GM23338 (cell line): ENCODE results near the gene SIRT7. TPM values are rescaled to one million over a fixed set of nuclear protein-coding genes. Genes with fewer than 3 reads are reported as not detected.

Experiments
- ATAC-seq: fragments of 200-7000 bp; cut with Tn5 transposase; 3 replicates; pipeline ENCODE4 v1.9.1; 2020
- DNase-seq: peaks from one replicate; pipeline ENCODE4 v3.0.0-alpha.2; 2015; ENCODE audit warnings: low spot score
- H2AFZ ChIP-seq: fragments of 200-600 bp; sonication (generic); 2 replicates; pipeline ENCODE4 v1.8.0; 2016; ENCODE audit warnings: antibody characterized with exemption, mild to moderate bottlenecking, moderate library complexity
- H3F3A ChIP-seq: fragments of 200-600 bp; sonication (generic); replicated peaks from 2 replicates; pipeline ENCODE4 v1.8.0; 2017; ENCODE audit warnings: antibody characterized with exemption, mixed run types, low read depth
- H3K27ac ChIP-seq: fragments of 200-600 bp; sonication (generic); 2 replicates; pipeline ENCODE4 v1.6.1; 2016; ENCODE audit warnings: low read depth
- H3K27me3 ChIP-seq: fragments of 200-600 bp; sonication (generic); 2 replicates; pipeline ENCODE4 v1.8.0; 2016; ENCODE audit warnings: mild to moderate bottlenecking, mixed run types, moderate library complexity; ENCODE audit not compliant: insufficient read depth
- H3K36me3 ChIP-seq: fragments of 200-600 bp; sonication (generic); 2 replicates; pipeline ENCODE4 v1.8.0; 2016; ENCODE audit warnings: mild to moderate bottlenecking; ENCODE audit not compliant: insufficient read depth
- H3K4me1 ChIP-seq: fragments of 200-600 bp; sonication (generic); 2 replicates; pipeline ENCODE4 v1.8.0; 2016; ENCODE audit warnings: mild to moderate bottlenecking, moderate library complexity; ENCODE audit not compliant: insufficient read depth
- H3K4me2 ChIP-seq: fragments of 200-600 bp; sonication (generic); 2 replicates; pipeline ENCODE4 v1.7.1; 2017; ENCODE audit warnings: mixed run types
- H3K4me3 ChIP-seq: fragments of 200-600 bp; sonication (generic); 2 replicates; pipeline ENCODE4 v1.6.1; 2016; ENCODE audit warnings: mixed run types
- H3K79me2 ChIP-seq: fragments of 200-600 bp; sonication (generic); replicated peaks from 2 replicates; pipeline ENCODE4 v1.8.0; 2017; ENCODE audit warnings: mild to moderate bottlenecking; ENCODE audit not compliant: insufficient read depth
- H3K9me2 ChIP-seq: fragments of 200-600 bp; sonication (generic); 2 replicates; pipeline ENCODE4 v1.8.0; 2017; ENCODE audit not compliant: insufficient read depth
- H4K20me1 ChIP-seq: fragments of 200-600 bp; sonication (generic); replicated peaks from 2 replicates; pipeline ENCODE4 v1.8.0; 2017; ENCODE audit warnings: mild to moderate bottlenecking; ENCODE audit not compliant: insufficient read depth
- H3K27ac Mint-ChIP-seq: 2 replicates; pipeline ENCODE4 v1.8.0; 2020; ENCODE audit warnings: inconsistent platforms, mild to moderate bottlenecking, moderate library complexity, mixed read lengths
- H3K27me3 Mint-ChIP-seq: 3 replicates; pipeline ENCODE4 v1.8.0; 2022; ENCODE audit warnings: low read depth, mild to moderate bottlenecking, moderate library complexity, mixed read lengths, inconsistent platforms; ENCODE audit not compliant: insufficient read depth, poor library complexity
- H3K36me3 Mint-ChIP-seq: 3 replicates; pipeline ENCODE4 v1.8.0; 2021; ENCODE audit warnings: low read depth, mild to moderate bottlenecking, inconsistent platforms, moderate library complexity, mixed read lengths
- H3K4me1 Mint-ChIP-seq: 3 replicates; pipeline ENCODE4 v1.8.0; 2020; ENCODE audit warnings: mild to moderate bottlenecking, inconsistent platforms, mixed read lengths
- H3K4me3 Mint-ChIP-seq: 3 replicates; pipeline ENCODE4 v1.8.0; 2021; ENCODE audit warnings: moderate library complexity, mild to moderate bottlenecking, inconsistent platforms, mixed read lengths
- H3K9me3 Mint-ChIP-seq: 3 replicates; pipeline ENCODE4 v1.8.0; 2020; ENCODE audit warnings: moderate library complexity, mild to moderate bottlenecking, inconsistent platforms, mixed read lengths
- CREB1 ChIP-seq: fragments of 250-450 bp; sonication (Bioruptor Pico); IDR thresholded peaks from 2 replicates; pipeline ENCODE4 v1.5.0; 2020; ENCODE audit warnings: low read depth, mild to moderate bottlenecking, moderate library complexity
- EZH2 ChIP-seq: fragments of 200-600 bp; sonication (generic); IDR thresholded peaks from one replicate; pipeline ENCODE4 v1.8.0; 2017; ENCODE audit warnings: antibody characterized with exemption, mild to moderate bottlenecking, low read depth; ENCODE audit not compliant: unreplicated experiment
- EZH2phosphoT487 ChIP-seq: fragments of 200-600 bp; sonication (generic); IDR thresholded peaks from one replicate; pipeline ENCODE4 v1.8.1; 2018; ENCODE audit warnings: antibody characterized with exemption; ENCODE audit not compliant: unreplicated experiment
- JUNB ChIP-seq: IDR thresholded peaks from one replicate; pipeline ENCODE4 v1.6.1; 2016; ENCODE audit warnings: antibody characterized with exemption; ENCODE audit not compliant: unreplicated experiment
- NANOG ChIP-seq: IDR thresholded peaks from 2 replicates; pipeline ENCODE4 v1.6.1; 2016; ENCODE audit warnings: antibody characterized with exemption, borderline replicate concordance
- POLR2AphosphoS5 ChIP-seq: IDR thresholded peaks from 2 replicates; pipeline ENCODE4 v1.6.1; 2016; ENCODE audit warnings: antibody characterized with exemption, low read depth
- STAT1 ChIP-seq: IDR thresholded peaks from one replicate; pipeline ENCODE4 v1.6.1; 2016; ENCODE audit warnings: antibody characterized with exemption; ENCODE audit not compliant: unreplicated experiment
- ZNF114 ChIP-seq: fragments of 250-450 bp; sonication (Bioruptor Pico); IDR thresholded peaks from 2 replicates; pipeline ENCODE4 v1.5.0; 2020; ENCODE audit warnings: mild to moderate bottlenecking, moderate library complexity
- ZNF331 ChIP-seq: fragments of 250-450 bp; sonication (Bioruptor Pico); IDR thresholded peaks from 2 replicates; pipeline ENCODE4 v1.5.0; 2020; ENCODE audit warnings: low read depth, mild to moderate bottlenecking, moderate library complexity
- polyA plus RNA-seq: library from polyadenylated mRNA; unstranded; fragments of >200 nt; fragmentation: Nextera tagmentation; extraction: Ambion mirVana; gene quantifications from 2 replicates; pipeline ENCODE4 v1.2.1, GENCODE V29; 2016
- total RNA-seq: library from RNA; depleted of rRNA; stranded (reverse); fragments of >200 nt; shearing (Covaris generic); gene quantifications from 2 replicates; pipeline ENCODE4 v1.2.3, GENCODE V29; 2014
- TF ChIP-seq, protein P1 (sequence below): fragments of 250-450 bp; sonication (Bioruptor Pico); IDR thresholded peaks from 2 replicates; pipeline ENCODE4 v1.5.0; 2020; ENCODE audit warnings: mild to moderate bottlenecking, moderate library complexity
- TF ChIP-seq, protein P2 (sequence below): IDR thresholded peaks from one replicate; pipeline ENCODE4 v1.6.1; 2018; ENCODE audit warnings: antibody characterized with exemption; ENCODE audit not compliant: unreplicated experiment
- TF ChIP-seq, protein P3 (sequence below): IDR thresholded peaks from 2 replicates; pipeline ENCODE4 v1.6.1; 2016; ENCODE audit warnings: antibody characterized with exemption
- TF ChIP-seq, protein P4 (sequence below), 2 experiments: fragments of 200-600 bp in 1 of 2; sonication (generic) in 1 of 2; conservative IDR thresholded peaks; 2 replicates each; pipeline versions ENCODE4 v1.5.1 to v1.6.1; 2016 to 2017; ENCODE audit warnings: antibody characterized with exemption in 2 of 2, low read depth in 2 of 2, mild to moderate bottlenecking in 2 of 2, moderate library complexity in 1 of 2

Gene SIRT7
- total and polyA plus RNA-seq, 2 experiments from 2014 or later: 16.3 to 20.8 TPM

DNA sequence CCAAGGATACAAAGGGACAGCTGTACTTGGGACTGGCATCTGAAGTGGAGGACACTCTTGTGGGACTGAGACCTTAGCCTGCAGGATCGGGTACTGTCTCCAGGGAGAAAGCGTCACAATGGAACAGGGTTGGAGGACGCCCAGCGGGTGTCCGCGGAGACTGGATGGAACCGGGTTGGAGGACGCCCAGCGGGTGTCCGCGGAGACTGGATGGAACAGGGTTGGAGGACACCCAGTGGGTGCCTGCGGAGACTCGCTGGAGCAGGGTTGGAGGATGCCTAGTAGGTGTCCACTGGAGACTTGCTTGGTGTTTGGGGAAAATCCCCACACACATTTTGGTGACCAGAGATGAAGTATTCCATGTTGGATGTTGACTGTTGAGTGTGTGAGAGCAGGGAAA, 29.2 kb upstream of the SIRT7 start, which contains the start of gene MYADML2:
Gene MYADML2, minus strand, starts transcription at position 45 of the 400 bp plus-strand sequence. CDS start 5,492 bp downstream, outside the sequence.
- H3K27ac ChIP-seq: no peak within 1 kb of the TSS
- Mint-ChIP-seq H3K4me1 (peaks cover 7% of the 10 kb centered on the region), H3K36me3 (no peaks in the 10 kb centered on the region), H3K9me3 (no peaks in the 10 kb centered on the region; the same call in 2 of the 3 replicates), H3K4me3 (no peak within 1 kb of the TSS), H3K27me3 (peaks cover 20% of the 10 kb centered on the region), H3K27ac (no peak within 1 kb of the TSS)
- H3K79me2 ChIP-seq: no peaks in the 10 kb centered on the region
- no peak for DNase-seq
- peaks cover 7% of the 10 kb centered on the region for H3K4me1 ChIP-seq
- H3K4me2 ChIP-seq: no peak within 1 kb of the TSS
- no peaks in the 10 kb centered on the region for H3K36me3 ChIP-seq
- no peak within 1 kb of the TSS for H3K4me3 ChIP-seq
- H2AFZ ChIP-seq: no peak within 1 kb of the TSS
- no peaks in the 10 kb centered on the region; the same call in 1 of the 2 replicates for H4K20me1 ChIP-seq
- no peak for ATAC-seq
- TF ChIP-seq STAT1 (no peak), CREB1 (CRISPR knock-in tag) (no peak), EZH2phosphoT487 (no peak), ZNF331 (no peak), ZNF114 (CRISPR knock-in tag) (no peak), NANOG (no peak), EZH2 (no peak), JUNB (no peak), POLR2AphosphoS5 (no peak)
- TF ChIP-seq, protein P1, sequence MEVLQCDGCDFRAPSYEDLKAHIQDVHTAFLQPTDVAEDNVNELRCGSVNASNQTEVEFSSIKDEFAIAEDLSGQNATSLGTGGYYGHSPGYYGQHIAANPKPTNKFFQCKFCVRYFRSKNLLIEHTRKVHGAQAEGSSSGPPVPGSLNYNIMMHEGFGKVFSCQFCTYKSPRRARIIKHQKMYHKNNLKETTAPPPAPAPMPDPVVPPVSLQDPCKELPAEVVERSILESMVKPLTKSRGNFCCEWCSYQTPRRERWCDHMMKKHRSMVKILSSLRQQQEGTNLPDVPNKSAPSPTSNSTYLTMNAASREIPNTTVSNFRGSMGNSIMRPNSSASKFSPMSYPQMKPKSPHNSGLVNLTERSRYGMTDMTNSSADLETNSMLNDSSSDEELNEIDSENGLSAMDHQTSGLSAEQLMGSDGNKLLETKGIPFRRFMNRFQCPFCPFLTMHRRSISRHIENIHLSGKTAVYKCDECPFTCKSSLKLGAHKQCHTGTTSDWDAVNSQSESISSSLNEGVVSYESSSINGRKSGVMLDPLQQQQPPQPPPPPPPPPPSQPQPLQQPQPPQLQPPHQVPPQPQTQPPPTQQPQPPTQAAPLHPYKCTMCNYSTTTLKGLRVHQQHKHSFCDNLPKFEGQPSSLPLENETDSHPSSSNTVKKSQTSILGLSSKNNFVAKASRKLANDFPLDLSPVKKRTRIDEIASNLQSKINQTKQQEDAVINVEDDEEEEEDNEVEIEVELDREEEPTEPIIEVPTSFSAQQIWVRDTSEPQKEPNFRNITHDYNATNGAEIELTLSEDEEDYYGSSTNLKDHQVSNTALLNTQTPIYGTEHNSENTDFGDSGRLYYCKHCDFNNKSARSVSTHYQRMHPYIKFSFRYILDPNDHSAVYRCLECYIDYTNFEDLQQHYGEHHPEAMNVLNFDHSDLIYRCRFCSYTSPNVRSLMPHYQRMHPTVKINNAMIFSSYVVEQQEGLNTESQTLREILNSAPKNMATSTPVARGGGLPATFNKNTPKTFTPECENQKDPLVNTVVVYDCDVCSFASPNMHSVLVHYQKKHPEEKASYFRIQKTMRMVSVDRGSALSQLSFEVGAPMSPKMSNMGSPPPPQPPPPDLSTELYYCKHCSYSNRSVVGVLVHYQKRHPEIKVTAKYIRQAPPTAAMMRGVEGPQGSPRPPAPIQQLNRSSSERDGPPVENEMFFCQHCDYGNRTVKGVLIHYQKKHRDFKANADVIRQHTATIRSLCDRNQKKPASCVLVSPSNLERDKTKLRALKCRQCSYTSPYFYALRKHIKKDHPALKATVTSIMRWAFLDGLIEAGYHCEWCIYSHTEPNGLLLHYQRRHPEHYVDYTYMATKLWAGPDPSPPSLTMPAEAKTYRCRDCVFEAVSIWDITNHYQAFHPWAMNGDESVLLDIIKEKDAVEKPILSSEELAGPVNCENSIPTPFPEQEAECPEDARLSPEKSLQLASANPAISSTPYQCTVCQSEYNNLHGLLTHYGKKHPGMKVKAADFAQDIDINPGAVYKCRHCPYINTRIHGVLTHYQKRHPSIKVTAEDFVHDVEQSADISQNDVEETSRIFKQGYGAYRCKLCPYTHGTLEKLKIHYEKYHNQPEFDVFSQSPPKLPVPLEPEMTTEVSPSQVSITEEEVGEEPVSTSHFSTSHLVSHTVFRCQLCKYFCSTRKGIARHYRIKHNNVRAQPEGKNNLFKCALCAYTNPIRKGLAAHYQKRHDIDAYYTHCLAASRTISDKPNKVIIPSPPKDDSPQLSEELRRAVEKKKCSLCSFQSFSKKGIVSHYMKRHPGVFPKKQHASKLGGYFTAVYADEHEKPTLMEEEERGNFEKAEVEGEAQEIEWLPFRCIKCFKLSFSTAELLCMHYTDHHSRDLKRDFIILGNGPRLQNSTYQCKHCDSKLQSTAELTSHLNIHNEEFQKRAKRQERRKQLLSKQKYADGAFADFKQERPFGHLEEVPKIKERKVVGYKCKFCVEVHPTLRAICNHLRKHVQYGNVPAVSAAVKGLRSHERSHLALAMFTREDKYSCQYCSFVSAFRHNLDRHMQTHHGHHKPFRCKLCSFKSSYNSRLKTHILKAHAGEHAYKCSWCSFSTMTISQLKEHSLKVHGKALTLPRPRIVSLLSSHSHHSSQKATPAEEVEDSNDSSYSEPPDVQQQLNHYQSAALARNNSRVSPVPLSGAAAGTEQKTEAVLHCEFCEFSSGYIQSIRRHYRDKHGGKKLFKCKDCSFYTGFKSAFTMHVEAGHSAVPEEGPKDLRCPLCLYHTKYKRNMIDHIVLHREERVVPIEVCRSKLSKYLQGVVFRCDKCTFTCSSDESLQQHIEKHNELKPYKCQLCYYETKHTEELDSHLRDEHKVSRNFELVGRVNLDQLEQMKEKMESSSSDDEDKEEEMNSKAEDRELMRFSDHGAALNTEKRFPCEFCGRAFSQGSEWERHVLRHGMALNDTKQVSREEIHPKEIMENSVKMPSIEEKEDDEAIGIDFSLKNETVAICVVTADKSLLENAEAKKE: no peak
- TF ChIP-seq, protein P2, sequence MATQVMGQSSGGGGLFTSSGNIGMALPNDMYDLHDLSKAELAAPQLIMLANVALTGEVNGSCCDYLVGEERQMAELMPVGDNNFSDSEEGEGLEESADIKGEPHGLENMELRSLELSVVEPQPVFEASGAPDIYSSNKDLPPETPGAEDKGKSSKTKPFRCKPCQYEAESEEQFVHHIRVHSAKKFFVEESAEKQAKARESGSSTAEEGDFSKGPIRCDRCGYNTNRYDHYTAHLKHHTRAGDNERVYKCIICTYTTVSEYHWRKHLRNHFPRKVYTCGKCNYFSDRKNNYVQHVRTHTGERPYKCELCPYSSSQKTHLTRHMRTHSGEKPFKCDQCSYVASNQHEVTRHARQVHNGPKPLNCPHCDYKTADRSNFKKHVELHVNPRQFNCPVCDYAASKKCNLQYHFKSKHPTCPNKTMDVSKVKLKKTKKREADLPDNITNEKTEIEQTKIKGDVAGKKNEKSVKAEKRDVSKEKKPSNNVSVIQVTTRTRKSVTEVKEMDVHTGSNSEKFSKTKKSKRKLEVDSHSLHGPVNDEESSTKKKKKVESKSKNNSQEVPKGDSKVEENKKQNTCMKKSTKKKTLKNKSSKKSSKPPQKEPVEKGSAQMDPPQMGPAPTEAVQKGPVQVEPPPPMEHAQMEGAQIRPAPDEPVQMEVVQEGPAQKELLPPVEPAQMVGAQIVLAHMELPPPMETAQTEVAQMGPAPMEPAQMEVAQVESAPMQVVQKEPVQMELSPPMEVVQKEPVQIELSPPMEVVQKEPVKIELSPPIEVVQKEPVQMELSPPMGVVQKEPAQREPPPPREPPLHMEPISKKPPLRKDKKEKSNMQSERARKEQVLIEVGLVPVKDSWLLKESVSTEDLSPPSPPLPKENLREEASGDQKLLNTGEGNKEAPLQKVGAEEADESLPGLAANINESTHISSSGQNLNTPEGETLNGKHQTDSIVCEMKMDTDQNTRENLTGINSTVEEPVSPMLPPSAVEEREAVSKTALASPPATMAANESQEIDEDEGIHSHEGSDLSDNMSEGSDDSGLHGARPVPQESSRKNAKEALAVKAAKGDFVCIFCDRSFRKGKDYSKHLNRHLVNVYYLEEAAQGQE: no peak
- TF ChIP-seq, protein P3, sequence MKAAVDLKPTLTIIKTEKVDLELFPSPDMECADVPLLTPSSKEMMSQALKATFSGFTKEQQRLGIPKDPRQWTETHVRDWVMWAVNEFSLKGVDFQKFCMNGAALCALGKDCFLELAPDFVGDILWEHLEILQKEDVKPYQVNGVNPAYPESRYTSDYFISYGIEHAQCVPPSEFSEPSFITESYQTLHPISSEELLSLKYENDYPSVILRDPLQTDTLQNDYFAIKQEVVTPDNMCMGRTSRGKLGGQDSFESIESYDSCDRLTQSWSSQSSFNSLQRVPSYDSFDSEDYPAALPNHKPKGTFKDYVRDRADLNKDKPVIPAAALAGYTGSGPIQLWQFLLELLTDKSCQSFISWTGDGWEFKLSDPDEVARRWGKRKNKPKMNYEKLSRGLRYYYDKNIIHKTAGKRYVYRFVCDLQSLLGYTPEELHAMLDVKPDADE: no peak
- TF ChIP-seq, protein P4, sequence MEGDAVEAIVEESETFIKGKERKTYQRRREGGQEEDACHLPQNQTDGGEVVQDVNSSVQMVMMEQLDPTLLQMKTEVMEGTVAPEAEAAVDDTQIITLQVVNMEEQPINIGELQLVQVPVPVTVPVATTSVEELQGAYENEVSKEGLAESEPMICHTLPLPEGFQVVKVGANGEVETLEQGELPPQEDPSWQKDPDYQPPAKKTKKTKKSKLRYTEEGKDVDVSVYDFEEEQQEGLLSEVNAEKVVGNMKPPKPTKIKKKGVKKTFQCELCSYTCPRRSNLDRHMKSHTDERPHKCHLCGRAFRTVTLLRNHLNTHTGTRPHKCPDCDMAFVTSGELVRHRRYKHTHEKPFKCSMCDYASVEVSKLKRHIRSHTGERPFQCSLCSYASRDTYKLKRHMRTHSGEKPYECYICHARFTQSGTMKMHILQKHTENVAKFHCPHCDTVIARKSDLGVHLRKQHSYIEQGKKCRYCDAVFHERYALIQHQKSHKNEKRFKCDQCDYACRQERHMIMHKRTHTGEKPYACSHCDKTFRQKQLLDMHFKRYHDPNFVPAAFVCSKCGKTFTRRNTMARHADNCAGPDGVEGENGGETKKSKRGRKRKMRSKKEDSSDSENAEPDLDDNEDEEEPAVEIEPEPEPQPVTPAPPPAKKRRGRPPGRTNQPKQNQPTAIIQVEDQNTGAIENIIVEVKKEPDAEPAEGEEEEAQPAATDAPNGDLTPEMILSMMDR (conservative IDR thresholded peaks at IDR 0.05; ENCODE audit: low read depth in 2 of 2): no peak
- H3K27me3 ChIP-seq: no peaks in the 10 kb centered on the region; the same call in 1 of the 2 replicates
- 0 out of 2 replicates have a peak, but pooled peaks cover 3% of the 10 kb centered on the region for H3F3A ChIP-seq
- H3K9me2 ChIP-seq: no peaks in the 10 kb centered on the region
